Psoas muscle (tissue), 8 donors: Measurements from ENCODE around the gene KRT17. TPM values are rescaled to one million over a fixed set of nuclear protein-coding genes. Genes with fewer than 3 reads are reported as not detected.
"Not testable (repeated sequence)": the region's sequence is repeated elsewhere in the genome, so short reads cannot be mapped to it uniquely, and the experiment has no call there.

Source experiments
- ATAC-seq, 4 donors: fragments of 200-7000 bp; cut with Tn5 transposase; one replicate each; pipeline ENCODE4 v1.9.1; 2020; ENCODE audit warnings: moderate library complexity in 3 of 4, mild to moderate bottlenecking in 2 of 4
- DNase-seq, 2 donors: peaks; one replicate each; pipeline ENCODE4 v3.0.0-alpha.2; 2020
- H3K27ac ChIP-seq: fragments of 200-600 bp; one replicate; pipeline ENCODE4 v1.8.0; 2022
- H3K27me3 ChIP-seq, 3 donors: fragments of 200-600 bp in 1 of 3; one replicate each; pipeline versions ENCODE4 v1.6.1 to v1.8.0; 2013 to 2022; ENCODE audit warnings: low read length in 2 of 3, mild to moderate bottlenecking in 2 of 3, moderate library complexity in 1 of 3; ENCODE audit not compliant: insufficient read depth in 3 of 3
- H3K36me3 ChIP-seq, 2 donors: fragments of 200-600 bp in 1 of 2; one replicate each; pipeline versions ENCODE4 v1.6.1 to v1.8.0; 2013 to 2022; ENCODE audit warnings: low read depth in 1 of 2, mild to moderate bottlenecking in 1 of 2, moderate library complexity in 1 of 2; ENCODE audit not compliant: insufficient read depth in 1 of 2
- H3K4me1 ChIP-seq: fragments of 200-600 bp; one replicate; pipeline ENCODE4 v1.8.0; 2022
- H3K4me3 ChIP-seq: fragments of 200-600 bp; one replicate; pipeline ENCODE4 v1.8.0; 2022; ENCODE audit warnings: mild to moderate bottlenecking
- H3K9me3 ChIP-seq: fragments of 200-600 bp; one replicate; pipeline ENCODE4 v1.8.0; 2022
- WGBS, 3 donors: extraction: QIAGEN DNeasy Blood & Tissue Kit; methylation state at CpG; one replicate each; pipeline versions ENCODE4 v1.1.6 to v1.1.7; 2013; 5-methylcytosine and 5-hydroxymethylcytosine counted together
- intact Hi-C, 2 donors: fragments of 100-400 bp; cut with DNase I; formaldehyde crosslinking; loops; one replicate each; pipeline versions ENCODE4 v1.11.0 to v1.14.2; 2022
- polyA plus RNA-seq, 3 donors: library from polyadenylated mRNA; stranded (reverse); fragments of 200-250 nt; gene quantifications; one replicate each; pipeline ENCODE4 v1.2.3, GENCODE V29; 2013
- total RNA-seq, 4 donors: library from RNA; stranded (reverse); fragmentation: NEBNext Ultra II Directional in 2 of 4; extraction: Animal tissue kit (Norgen Biotek cat#: 25700) in 2 of 4; gene quantifications; one replicate each; pipeline versions ENCODE4 v1.2.1 to v1.2.4, GENCODE V29; 2021 to 2023
- TF ChIP-seq, protein P1 (sequence below): fragments of 200-600 bp; IDR thresholded peaks from one replicate; pipeline ENCODE4 v1.8.0; 2022; ENCODE audit warnings: antibody characterized with exemption
- donor health status: healthy with polysubstance abuse.
- donor health status: DM: no; HTN: no; CAD: no; lungs with moderate emphysema.
- donor health status: Bipolar disorder and iron deficiency.
- donor health status: healthy.
- donor health status: DM: yes; HTN: yes; CAD: no.
- donor health status: DM: no; HTN: no; CAD: no.
- donor health status: DM: no; HTN: no; CAD: no.
- donor health status: DM: yes; HTN: yes; CAD: no.

Gene KRT17
- total and polyA plus RNA-seq, 7 donors = 0.10 to 0.38 (median 0.20) TPM; not detected in 4

DNA sequence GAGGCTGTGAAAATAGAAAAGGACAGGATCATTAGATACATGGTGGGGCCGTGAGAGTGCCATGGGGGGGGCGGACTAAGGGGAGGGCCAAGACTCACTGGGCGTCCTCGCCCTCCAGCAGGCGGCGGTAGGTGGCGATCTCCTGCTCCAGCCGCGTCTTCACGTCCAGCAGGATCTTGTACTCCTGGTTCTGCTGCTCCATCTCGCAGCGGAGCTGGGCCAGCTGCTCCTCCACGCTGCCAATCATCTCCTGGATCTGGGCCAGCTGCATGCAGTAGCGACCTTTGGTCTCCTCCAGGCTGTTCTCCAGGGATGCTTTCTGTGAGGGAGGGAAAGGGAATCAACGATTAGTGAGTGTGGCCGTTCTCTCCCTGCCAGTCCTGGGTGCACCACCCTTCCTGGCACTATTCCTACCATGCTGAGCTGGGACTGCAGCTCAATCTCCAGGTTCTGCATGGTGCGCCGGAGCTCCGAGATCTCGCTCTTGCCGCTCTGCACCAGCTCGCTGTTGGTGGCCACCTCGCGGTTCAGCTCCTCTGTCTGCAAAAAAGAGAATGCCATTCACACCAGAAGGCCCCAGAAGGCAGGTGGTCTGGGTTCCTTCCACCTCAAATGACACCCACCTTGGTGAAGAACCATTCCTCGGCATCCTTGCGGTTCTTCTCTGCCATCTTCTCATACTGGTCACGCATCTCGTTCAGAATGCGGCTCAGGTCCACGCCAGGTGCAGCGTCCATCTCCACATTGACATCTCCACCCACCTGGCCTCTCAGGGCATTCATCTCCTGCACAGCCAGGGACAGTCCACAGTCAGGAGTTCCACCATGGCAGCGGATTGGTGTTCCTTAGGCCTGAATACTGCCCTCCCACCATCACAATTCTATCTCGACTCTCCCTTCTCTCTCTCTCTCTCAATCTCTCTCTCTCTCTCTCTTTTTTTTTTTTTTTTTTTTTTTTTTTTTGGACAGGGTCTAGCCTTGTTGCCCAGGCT, 40.9 kb downstream of the KRT17 start:
- intact Hi-C loops = no loop called here
- Histone ChIP-seq H3K36me3 (no peaks in the 10 kb centered on the region), H3K4me1 (no peaks in the 10 kb centered on the region), H3K27ac (no peak overlapping the region), H3K9me3 (no peaks in the 10 kb centered on the region), H3K27me3 (peaks cover 0 to 10% (median 0%) of the 10 kb centered on the region in 3 donors), H3K4me3 (no peak overlapping the region)
- WGBS, 3 donors = 63 to 69% (median 65%) methylated on average over 33 of the region's 33 CpGs
- no peak for DNase-seq
- no peak for ATAC-seq
- TF ChIP-seq, protein P1, sequence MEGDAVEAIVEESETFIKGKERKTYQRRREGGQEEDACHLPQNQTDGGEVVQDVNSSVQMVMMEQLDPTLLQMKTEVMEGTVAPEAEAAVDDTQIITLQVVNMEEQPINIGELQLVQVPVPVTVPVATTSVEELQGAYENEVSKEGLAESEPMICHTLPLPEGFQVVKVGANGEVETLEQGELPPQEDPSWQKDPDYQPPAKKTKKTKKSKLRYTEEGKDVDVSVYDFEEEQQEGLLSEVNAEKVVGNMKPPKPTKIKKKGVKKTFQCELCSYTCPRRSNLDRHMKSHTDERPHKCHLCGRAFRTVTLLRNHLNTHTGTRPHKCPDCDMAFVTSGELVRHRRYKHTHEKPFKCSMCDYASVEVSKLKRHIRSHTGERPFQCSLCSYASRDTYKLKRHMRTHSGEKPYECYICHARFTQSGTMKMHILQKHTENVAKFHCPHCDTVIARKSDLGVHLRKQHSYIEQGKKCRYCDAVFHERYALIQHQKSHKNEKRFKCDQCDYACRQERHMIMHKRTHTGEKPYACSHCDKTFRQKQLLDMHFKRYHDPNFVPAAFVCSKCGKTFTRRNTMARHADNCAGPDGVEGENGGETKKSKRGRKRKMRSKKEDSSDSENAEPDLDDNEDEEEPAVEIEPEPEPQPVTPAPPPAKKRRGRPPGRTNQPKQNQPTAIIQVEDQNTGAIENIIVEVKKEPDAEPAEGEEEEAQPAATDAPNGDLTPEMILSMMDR = no peak

DNA sequence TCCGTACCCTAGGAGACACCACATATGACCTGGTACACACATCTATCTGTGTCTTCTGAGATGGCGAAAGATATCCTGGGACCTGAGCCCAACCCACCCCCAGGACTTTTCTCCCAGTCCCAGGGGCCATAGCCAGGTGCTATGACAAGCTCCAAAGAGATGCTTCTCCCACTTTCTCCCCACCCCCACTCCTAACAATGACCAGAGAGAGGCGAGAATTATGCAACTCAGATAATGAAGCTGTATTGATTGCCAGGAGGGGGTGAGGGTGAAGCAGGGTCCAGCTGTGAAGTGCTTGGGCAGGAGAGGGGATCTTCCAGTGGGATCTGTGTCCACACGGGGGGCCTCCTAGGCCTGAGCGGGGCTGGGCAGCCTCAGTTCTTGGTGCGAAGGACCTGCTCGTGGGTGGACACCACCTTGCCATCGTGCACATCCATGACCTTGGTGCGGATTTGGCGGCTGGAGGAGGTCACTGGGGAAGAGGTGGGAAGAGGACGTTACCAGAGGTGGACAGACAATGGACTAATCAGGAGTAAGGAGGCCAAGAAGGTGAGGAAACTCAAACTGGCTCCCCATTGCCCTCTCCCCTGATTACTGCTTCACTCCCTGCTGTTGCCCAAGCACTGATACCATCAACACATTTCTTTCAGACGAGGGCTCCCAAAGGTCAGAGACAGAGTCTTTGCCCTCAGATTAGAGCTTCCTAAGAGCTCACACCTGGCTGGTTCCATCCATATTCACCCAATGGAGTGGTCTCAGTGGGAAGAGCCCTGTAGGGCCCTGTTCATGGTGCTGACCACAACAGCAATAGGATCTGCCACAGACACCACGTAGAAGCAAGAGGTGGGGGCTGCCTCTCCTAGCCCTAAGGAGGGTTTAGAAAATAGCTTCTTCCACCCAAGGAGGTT, 42.1 kb downstream of the KRT17 start:
- ATAC-seq = not testable (repeated sequence)

DNA sequence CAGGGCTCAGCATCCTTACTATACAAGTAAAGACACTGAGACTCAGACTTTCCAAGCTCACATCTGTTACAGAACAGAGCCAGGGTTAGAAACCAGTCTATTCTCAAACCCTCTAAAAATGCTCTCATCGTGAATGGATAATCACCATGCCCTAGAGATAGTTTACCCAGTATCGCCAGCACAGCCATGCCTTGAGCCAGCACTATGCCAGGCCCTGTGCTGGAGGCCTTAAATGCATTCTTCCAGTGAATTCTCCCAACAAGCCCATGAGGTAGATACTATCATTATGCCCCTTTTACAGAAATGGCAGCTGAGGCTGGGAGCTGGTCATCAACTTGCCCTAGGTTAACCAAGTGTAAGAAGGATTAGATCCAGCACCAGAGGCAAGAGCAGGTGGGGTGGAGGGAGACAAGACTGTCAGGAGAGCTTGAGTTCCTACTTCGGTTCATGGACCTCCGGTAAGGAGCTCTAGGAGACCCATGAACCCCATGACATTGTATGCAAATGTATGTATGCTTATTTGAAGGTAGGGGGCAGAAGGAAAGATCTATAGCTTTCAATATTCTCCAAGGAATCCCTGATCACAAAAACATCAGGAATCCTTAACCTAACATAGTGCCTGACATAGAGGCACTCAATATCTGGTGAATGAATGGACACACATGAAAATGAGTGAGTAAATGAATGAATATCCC, 42.9 kb downstream of the KRT17 start:
- H3K36me3 ChIP-seq = no peaks in the 10 kb centered on the region
- no peak overlapping the region for H3K4me3 ChIP-seq
- no peak for DNase-seq
- H3K27ac ChIP-seq = no peak overlapping the region
- no peaks in the 10 kb centered on the region for H3K9me3 ChIP-seq
- no peak for ATAC-seq
- no peaks in the 10 kb centered on the region for H3K4me1 ChIP-seq
- TF ChIP-seq, protein P1 = no peak
- peaks cover 0 to 21% (median 0%) of the 10 kb centered on the region in 3 donors for H3K27me3 ChIP-seq
- intact Hi-C loops = no loop called here
- 76 to 83% (median 77%) methylated on average over 4 of the region's 4 CpGs for WGBS, 3 donors

More for the DNA sequence above, 42.1 kb downstream of the KRT17 start:
- H3K36me3 ChIP-seq, DNase-seq, H3K9me3 ChIP-seq, H3K4me1 ChIP-seq, H3K4me3 ChIP-seq, intact Hi-C loops, H3K27ac ChIP-seq: not testable (repeated sequence)
- peaks cover 0 to 18% (median 0%) of the 10 kb centered on the region in 3 donors for H3K27me3 ChIP-seq
- WGBS, 3 donors = 87 to 93% (median 88%) methylated on average over 13 of the region's 13 CpGs

DNA sequence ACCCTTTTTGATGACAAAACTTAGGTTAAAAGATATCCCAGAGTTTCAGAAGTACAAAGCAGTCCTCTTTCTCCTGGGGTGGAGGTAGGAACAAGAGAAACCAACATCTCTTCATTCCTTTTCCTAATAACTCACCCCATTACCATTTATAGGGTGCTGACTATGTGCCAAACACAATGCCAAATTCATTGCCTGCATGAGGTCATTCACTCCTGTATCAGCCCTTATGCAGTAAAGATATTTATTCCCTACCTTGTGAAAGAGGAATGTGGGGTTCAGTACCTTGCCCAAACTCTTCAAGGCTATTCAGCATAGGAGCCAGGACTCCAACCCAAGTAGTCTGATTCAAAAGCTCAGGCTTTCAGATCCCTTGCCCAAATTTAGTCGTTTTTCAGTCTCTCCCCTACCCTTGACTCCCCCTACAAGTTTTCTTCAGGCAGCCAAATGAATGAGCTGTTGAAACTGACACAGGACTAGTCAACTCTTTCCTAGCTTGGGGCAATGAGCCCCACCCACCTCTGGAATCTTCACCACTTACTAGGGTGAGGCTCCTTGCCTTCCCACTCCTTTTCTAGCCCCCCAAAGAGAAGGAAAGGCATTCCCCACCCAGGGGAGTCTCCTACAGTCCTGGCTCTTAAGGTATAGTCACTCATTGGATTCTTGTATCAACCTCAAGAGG, 43.5 kb downstream of the KRT17 start:
- H3K27ac ChIP-seq = no peak overlapping the region
- peaks cover 0 to 21% (median 0%) of the 10 kb centered on the region in 3 donors for H3K27me3 ChIP-seq
- WGBS, 3 donors = 29 to 55% (median 41%) methylated on average over 1 of the region's 1 CpG
- TF ChIP-seq, protein P1 = no peak
- ATAC-seq (no peak), DNase-seq (no peak)
- intact Hi-C loops = no loop called here
- no peaks in the 10 kb centered on the region for H3K4me1 ChIP-seq
- H3K4me3 ChIP-seq = no peak overlapping the region
- no peaks in the 10 kb centered on the region for H3K36me3 ChIP-seq
- no peaks in the 10 kb centered on the region for H3K9me3 ChIP-seq
